GM18868 (cell line): ENCODE results near the gene WFDC2.
A peak's percentile ranks its signal among the peaks of the same experiment; 100 is the strongest.
"Not testable (repeated sequence)": the region's sequence is repeated elsewhere in the genome, so short reads cannot be mapped to it uniquely, and the experiment has no call there.

ENCODE experiments used
- ATAC-seq: cut with Tn5 transposase; IDR thresholded peaks from one replicate; pipeline ENCODE4 v1.9.1; 2021; ENCODE audit warnings: mild to moderate bottlenecking, moderate library complexity; ENCODE audit not compliant: unreplicated experiment

The WFDC2 gene

DNA sequence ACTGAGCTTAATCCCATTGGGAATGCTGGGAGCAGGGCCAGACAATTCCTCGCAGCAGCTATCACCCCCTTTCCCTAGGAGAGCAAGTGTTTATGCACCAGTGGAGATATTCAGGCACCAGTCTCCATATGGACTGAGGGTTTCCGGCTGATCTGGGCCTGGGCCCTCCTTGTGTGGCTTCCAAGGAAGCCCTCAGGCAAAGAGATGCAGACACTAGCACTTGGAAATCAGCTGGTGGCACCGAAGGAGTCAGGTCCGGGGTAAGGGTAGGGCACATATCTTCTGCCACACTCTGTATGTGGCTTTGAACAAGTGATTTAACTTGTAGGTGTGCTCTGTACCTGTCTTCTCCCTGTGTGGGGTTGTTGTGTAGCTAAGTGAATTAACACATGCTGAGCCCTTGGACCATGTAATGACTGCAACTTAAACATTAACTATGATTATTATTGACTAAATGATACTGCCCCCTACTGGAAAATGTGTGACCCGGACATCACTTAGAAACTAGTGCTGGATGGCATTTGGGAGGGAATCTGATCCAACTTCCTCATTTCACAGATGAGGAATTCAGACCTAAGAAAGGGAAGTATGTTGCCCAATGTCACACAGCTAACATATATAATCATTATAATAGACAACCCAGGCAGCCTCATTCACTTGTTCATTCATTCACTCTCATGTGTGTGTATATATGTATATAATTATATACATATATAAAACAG lies 19.3 kb upstream of the WFDC2 start:
- ATAC-seq, result no peak

DNA sequence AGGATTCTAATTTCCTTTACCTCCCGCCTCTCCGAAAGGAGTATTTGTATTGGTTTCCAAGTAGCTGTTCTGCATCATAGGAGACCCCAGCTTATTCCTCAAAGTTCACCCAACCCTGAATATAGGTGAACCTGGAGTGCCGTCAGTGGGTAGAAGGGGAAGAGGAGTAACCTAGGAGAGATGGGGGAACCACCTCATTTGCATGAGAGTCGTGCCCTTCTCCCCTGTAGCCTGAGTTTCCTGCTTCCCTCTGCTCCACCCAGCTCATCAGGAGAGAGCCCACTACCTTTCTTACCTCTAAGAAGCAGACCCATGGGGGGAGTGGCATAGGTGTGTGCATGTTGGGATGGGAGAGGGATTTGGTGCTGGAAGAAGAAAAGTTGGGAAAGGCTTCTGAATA lies 17.3 kb upstream of the WFDC2 start:
- no peak for ATAC-seq

DNA sequence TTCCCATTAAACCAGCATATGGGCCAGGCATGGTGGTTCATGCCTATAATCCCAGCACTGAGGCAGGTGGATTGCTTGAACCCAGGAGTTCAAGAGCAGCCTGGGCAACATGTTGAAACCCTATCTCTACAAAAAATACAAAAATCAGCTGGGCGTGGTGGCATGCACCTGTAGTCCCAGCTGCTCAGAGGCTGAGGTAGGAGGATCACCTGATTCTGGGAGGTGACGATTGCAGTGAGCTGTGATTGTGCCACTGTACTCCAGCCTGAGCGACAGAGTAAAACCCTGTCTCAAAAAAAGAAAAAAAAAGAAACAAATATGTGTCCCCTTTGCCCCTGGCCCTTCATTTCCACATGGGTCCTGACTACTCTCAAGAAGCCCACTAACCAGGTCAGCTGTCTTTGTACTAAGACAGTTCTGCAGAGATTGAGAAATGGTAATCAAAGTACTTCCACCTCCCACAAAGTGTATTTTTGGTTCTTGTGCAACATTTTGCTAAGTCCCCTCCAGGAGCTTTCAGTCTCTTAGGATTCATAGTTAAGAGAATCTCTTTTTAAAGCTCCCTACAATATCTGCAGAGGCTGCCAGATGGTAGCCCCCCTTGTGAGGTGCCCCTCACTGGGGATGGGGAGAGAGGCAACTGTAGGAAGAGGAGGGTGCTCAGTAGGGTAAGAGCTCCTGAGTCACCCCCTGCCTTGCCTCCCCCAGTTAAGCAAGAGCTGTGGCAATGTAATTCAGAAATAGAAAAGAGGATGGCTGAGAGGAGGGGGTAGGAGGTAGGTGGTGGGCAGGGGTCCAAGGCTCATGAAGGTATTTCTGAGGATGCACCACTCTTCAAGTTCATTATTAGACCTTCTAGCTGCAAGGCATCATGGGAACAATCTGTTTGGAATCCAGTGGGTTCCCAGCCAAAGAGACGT lies 16.5 kb upstream of the WFDC2 start:
- ATAC-seq, result no peak

GRCh38 chr20:45456632-45457031 lies 12.9 kb upstream of the WFDC2 start:
- ATAC-seq, result no peak

- ATAC-seq, result no peak
Measured at GRCh38 chr20:45459606-45460005, 9.9 kb upstream of the WFDC2 start.

DNA sequence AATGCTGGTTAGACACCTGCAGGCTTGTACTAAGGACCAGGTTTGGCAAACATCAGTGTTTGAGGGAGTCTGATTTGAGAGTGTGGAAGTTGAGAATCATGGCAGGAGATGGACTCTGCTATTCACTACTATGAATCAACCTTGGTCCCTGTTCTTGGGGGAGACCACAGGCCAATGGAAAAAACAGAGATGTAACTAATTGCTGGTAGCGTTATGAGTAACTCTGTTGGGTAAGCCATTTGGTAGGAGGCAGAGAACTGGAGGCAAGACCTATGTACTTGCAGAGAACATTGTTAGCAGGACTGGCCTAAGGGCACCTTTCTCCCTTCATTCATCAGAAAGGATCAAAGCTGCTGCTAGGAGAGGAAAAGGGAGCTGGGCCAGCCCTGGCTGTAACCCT lies 8.3 kb upstream of the WFDC2 start:
- no peak for ATAC-seq

DNA sequence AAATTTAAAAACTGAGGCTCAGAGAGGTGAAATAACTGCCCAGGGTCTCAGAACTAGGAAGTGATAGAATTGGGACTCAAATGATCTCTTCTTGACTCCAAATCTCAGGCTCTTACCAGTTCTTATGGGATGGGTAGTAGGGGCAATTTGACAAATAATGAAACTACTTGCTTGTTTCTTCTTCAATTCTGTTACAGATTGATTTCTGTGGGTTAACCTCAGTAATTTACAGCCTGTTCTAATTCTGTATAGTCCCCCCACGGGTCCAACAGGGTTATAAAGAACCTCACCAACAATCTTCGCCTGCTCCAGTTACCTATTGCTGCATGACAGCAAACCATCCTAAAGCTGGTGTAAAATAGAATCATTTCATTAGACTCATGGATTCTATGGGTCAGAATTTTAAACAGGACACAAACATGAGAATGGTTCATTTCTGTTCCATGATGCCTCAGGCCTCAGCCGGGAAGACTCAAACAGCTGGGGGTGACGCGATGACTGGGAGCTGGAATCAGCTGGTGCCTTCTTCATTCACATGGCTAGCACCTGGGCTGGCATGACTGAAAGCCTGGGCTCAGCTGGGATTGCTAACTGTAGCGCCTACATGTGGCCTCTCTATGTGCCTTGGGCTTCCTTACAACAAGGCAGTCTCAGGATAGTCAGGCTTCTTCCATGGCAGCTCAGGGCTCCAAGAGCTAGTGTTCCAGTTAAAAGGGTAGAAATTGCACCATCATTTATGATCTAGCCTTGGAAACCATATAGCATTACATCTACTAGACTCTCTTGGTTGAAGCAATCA lies 6.6 kb upstream of the WFDC2 start:
- no peak for ATAC-seq

- ATAC-seq, result no peak
Measured at GRCh38 chr20:45463709-45464108, 5.8 kb upstream of the WFDC2 start.

DNA sequence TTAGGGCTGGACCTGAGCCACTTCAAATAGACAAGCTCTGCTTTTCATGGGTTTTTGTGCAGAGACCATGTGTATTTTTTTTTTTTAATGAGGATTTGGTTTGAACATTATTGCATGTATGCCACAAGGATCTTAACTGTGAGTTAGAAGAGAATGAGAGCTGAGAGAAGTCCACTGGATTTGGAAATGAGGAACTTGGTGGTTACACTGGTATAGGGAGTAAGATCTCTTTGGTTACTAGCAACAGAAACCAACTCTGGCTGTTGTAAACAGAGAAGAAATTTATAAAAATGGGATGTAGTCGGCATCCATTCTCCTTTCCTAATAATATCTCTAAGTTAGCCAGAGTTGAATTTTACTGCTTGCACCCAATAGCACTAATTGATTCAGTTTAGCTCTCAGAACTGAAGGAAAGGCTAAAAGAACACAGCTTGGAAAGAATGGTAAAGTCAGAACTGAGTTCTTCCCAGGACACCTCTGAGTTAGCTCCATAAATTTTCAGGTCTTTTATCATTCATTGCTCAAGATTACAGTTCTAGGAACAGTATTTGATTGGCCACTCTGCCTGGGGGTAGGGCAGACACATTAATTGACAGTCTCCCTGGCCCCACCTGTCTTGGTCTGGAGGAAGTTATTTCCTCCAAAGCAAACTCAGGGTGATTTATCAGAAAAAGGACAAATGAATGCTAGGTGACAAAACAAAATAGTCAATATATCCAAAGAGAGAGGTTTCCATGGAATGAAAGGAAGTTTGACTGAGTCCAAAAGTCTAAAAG lies 3.9 kb upstream of the WFDC2 start:
- no peak for ATAC-seq

GRCh38 chr20:45467172-45467571 lies 2.4 kb upstream of the WFDC2 start:
- no peak for ATAC-seq

GRCh38 chr20:45467861-45468260 lies 1.7 kb upstream of the WFDC2 start:
- no peak for ATAC-seq

GRCh38 chr20:45470262-45470931 lies 844 bp downstream of the WFDC2 start:
- ATAC-seq, result peak; percentile 42

DNA sequence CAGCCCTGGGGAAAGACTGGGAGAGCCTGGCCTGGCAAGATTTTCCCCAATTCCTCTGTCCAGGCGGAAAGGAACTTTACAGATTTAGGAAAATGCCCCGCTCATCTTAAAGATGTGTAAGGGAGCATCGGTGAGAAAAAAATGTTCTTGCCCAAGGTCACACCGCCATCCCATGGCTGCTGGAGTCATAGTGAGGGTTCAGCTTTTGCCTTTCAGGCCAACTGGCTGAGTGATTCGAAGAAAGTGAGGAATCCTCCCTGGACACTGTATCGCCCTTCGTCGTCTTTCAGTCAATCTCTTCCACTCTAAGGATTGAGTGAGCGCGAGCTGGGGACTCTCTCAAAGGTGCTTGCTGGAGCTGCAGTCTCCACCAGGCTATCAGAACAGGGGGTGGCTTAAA lies 1.4 kb downstream of the WFDC2 start:
- ATAC-seq, result no peak

DNA sequence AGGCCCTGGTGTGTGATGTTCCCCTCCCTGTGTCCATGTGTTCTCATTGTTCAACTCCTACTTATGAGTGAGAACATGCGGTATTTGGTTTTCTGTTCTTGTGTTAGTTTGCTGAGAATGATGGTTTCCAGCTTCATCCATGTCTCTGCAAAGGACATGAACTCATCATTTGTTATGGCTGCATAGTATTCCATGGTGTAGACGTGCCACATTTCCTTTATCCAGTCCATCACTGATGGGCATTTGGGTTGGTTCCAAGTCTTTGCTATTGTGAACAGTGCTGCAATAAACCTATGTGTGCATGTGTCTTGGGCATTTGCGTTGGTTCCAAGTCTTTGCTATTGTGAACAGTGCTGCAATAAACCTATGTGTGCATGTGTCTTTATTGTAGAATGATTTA lies 2.7 kb downstream of the WFDC2 start:
- not testable (repeated sequence) for ATAC-seq

- not testable (repeated sequence) for ATAC-seq
Measured at GRCh38 chr20:45477530-45478148, 8.1 kb downstream of the WFDC2 start.

GRCh38 chr20:45479822-45480221 lies 10.3 kb downstream of the WFDC2 start:
- no peak for ATAC-seq

DNA sequence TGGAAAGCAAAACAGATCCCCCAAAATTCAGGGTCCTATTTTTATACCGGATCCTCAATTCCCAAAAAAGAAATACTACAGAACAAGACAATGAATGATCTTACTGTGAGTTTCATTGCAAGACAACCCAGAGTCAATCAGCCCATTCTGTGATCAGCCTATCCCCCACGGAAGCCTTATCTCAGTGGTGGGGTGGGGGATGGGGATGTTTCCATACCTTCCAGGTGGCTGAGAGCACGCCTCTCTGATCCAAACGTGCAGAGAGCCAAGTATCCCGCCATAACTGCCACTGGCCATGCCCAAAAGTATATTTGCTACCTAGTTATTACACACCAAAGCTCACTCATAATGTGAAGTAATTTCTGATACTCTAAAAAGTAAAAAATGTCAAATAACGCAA lies 15.1 kb downstream of the WFDC2 start:
- no peak for ATAC-seq

DNA sequence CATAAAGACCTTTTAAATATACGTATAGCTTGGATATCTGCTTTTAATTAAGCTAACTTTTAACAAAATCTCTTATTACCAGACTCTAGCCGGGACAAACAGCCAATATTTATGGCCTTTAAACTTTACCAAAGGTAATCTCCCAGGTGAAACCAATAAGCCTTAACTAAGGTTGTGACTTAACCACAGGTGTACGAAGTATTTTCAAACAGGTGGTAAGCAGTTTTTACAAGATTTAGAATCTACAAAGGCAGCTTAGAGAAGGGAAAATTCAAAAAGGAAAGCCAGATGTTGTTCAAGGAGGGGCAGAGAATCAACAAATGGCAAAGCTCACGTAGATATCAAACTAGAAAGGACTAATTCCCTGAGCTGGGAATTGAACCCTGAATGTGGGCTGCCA lies 15.8 kb downstream of the WFDC2 start:
- no peak for ATAC-seq

DNA sequence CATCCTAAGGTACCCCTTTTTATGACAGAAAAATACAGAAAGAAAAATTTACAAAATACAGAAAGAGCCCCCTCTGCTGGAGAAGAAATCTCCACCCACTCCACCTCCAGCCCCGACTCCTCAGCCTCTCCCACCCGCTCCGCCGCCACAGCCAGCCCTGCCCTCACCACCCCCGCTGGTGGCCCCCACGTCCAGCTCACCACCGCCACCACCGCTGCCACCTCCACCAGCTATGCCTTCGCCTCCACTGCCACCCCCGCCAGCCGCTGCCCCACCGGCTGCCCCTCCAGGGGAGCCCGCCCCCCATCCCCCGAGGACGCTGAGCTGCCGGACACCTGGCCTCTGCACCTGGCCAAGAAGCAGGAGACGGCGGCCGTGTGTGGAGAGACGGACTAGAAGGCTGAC lies 17.7 kb downstream of the WFDC2 start:
- ATAC-seq, result no peak

DNA sequence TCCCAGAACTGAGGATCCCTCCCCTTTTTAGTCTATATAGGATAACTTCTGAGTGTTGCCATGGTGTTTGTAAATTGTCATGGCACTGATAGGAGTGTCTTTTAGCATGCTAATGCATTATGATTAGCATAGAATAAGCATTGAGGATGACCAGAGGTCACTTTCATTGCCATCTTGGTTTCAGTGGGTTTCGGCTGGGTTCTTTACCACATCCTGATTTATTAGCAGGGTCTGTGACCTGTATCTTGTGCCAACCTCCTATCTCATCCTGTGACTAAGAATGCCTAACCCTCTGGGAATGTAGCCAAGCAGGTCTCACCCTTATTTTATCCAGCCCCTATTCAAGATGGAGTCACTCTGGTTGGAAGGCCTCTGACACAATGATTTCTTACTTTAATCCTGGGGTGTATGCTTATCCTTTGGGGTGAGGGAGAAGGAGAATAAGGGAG lies 19.6 kb downstream of the WFDC2 start:
- ATAC-seq, result no peak
